ENCODE data around the gene FGF22.

DNA sequence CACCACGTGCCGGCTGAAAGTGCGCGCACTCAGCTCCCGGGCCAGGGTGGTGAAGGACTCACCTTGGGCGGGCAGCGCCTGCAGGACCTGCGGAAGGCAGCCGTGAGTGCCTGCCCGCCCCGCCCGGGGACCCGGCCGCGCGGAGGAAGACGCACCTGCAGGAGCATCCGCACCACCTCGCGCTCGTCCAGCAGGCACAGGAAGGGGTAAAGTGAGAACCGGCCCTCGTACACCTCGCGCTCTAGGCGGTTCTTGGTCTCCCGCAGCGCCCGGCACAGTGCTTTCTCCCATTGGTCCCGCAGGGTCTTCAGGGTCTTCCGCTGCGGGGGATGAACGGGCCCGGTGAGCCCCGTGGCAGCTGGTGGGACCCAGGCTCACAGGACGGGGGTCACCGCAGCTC is 17.0 kb upstream of the FGF22 start:
- TF ChIP-seq POLR2A (IDR thresholded peaks at IDR 0.05), result no peak
- TF ChIP-seq, protein P1, sequence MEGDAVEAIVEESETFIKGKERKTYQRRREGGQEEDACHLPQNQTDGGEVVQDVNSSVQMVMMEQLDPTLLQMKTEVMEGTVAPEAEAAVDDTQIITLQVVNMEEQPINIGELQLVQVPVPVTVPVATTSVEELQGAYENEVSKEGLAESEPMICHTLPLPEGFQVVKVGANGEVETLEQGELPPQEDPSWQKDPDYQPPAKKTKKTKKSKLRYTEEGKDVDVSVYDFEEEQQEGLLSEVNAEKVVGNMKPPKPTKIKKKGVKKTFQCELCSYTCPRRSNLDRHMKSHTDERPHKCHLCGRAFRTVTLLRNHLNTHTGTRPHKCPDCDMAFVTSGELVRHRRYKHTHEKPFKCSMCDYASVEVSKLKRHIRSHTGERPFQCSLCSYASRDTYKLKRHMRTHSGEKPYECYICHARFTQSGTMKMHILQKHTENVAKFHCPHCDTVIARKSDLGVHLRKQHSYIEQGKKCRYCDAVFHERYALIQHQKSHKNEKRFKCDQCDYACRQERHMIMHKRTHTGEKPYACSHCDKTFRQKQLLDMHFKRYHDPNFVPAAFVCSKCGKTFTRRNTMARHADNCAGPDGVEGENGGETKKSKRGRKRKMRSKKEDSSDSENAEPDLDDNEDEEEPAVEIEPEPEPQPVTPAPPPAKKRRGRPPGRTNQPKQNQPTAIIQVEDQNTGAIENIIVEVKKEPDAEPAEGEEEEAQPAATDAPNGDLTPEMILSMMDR (IDR thresholded peaks at IDR 0.05), result no peak

Data from upper lobe of left lung (tissue), 4 donors.